Astrocyte (in vitro differentiated cells and primary cell): Measurements from ENCODE around the gene SERINC4. TPM values are rescaled to one million over a fixed set of nuclear protein-coding genes. Genes with fewer than 3 reads are reported as not detected.
"Not testable (repeated sequence)": the region's sequence is repeated elsewhere in the genome, so short reads cannot be mapped to it uniquely, and the experiment has no call there.

ENCODE experiments used
- DNase-seq: peaks from one replicate; pipeline ENCODE4 v3.0.0-alpha.2; 2010; ENCODE audit warnings: low read depth
- FAIRE-seq: peaks from 2 replicates; lab custom pipeline; 2011; peaks lifted over from hg19 to GRCh38; lab: Jason Lieb, UNC
- H2AFZ ChIP-seq: 2 replicates; pipeline ENCODE4 v1.6.0; 2012; ENCODE audit warnings: low read depth, low read length, inconsistent platforms
- H3K27ac ChIP-seq: 2 replicates; pipeline ENCODE4 v1.5.1; 2011; ENCODE audit warnings: low read depth, low read length, inconsistent platforms
- H3K27me3 ChIP-seq: 2 replicates; pipeline ENCODE4 v1.6.0; 2011; ENCODE audit warnings: low read length, inconsistent platforms; ENCODE audit not compliant: insufficient read depth
- H3K36me3 ChIP-seq: 2 replicates; pipeline ENCODE4 v1.5.1; 2011; ENCODE audit warnings: low read length, inconsistent platforms; ENCODE audit not compliant: insufficient read depth
- H3K4me1 ChIP-seq: 2 replicates; pipeline ENCODE4 v1.5.1; 2011; ENCODE audit warnings: low read length, inconsistent platforms; ENCODE audit not compliant: insufficient read depth
- H3K4me2 ChIP-seq: 2 replicates; pipeline ENCODE4 v1.6.0; 2012; ENCODE audit warnings: low read length, inconsistent platforms
- H3K4me3 ChIP-seq: 2 replicates; pipeline ENCODE4 v1.5.1; 2011; ENCODE audit warnings: low read depth, mild to moderate bottlenecking, low read length, inconsistent platforms; ENCODE audit not compliant: insufficient read depth
- H3K79me2 ChIP-seq: 2 replicates; pipeline ENCODE4 v1.6.0; 2012; ENCODE audit warnings: mild to moderate bottlenecking, low read length, inconsistent platforms; ENCODE audit not compliant: insufficient read depth
- H3K9ac ChIP-seq: 2 replicates; pipeline ENCODE4 v1.6.0; 2012; ENCODE audit warnings: mild to moderate bottlenecking, low read length, inconsistent platforms
- H3K9me3 ChIP-seq: 2 replicates; pipeline ENCODE4 v1.5.1; 2012; ENCODE audit warnings: low read depth, mild to moderate bottlenecking, low read length, inconsistent platforms; ENCODE audit not compliant: insufficient read depth
- H4K20me1 ChIP-seq: 2 replicates; pipeline ENCODE4 v1.6.0; 2012; ENCODE audit warnings: low read length, inconsistent platforms; ENCODE audit not compliant: insufficient read depth
- H3K27ac Mint-ChIP-seq: one replicate; pipeline ENCODE4 v1.8.0; 2021; ENCODE audit warnings: mild to moderate bottlenecking, mixed read lengths; ENCODE audit not compliant: unreplicated experiment
- H3K27me3 Mint-ChIP-seq: one replicate; pipeline ENCODE4 v1.8.0; 2021; ENCODE audit warnings: low read depth, mixed read lengths; ENCODE audit not compliant: unreplicated experiment
- H3K36me3 Mint-ChIP-seq: one replicate; pipeline ENCODE4 v1.8.0; 2021; ENCODE audit warnings: low read depth, mixed read lengths; ENCODE audit not compliant: unreplicated experiment
- H3K4me1 Mint-ChIP-seq: one replicate; pipeline ENCODE4 v1.8.0; 2021; ENCODE audit warnings: low read depth, mixed read lengths; ENCODE audit not compliant: unreplicated experiment
- H3K4me3 Mint-ChIP-seq: one replicate; pipeline ENCODE4 v1.8.0; 2021; ENCODE audit warnings: mild to moderate bottlenecking, moderate library complexity, mixed read lengths; ENCODE audit not compliant: unreplicated experiment
- H3K9me3 Mint-ChIP-seq: one replicate; pipeline ENCODE4 v1.8.0; 2021; ENCODE audit warnings: mild to moderate bottlenecking, mixed read lengths; ENCODE audit not compliant: unreplicated experiment
- EZH2 ChIP-seq: IDR thresholded peaks from 2 replicates; pipeline ENCODE4 v1.6.1; 2012; ENCODE audit warnings: mild to moderate bottlenecking, low read length, inconsistent platforms; ENCODE audit not compliant: insufficient read depth
- total RNA-seq: library from RNA; stranded (reverse); gene quantifications from 2 replicates; pipeline ENCODE4 v1.2.1, GENCODE V29; 2021
- TF ChIP-seq, protein P1 (sequence below): IDR thresholded peaks from 2 replicates; pipeline ENCODE4 v1.5.1; 2011; ENCODE audit warnings: low read depth, mild to moderate bottlenecking, inconsistent platforms, low read length, moderate library complexity; ENCODE audit not compliant: insufficient read depth

SERINC4 gene
- total RNA-seq, 1 donor from 2014 or later, result 0.30 TPM

DNA sequence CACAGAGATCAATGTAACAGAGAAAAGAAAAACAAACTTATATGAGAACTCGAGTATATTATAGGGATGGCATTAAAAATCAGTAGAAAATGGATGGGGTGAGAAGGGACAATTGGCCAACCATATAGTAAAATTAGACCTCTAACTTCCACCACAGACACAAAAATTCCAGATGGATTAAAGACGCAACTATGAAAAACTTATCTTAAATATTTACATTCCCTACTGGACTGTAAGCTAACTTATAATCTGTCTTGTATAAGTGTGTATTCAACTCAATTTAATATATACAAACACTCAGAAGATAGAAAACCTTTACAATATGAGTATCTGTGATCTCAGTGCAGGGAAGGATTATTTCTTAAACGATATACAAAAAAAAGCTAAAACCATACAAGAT is 21.5 kb upstream of the SERINC4 start:
- peak overlapping the region; percentile 87 for H3K27ac Mint-ChIP-seq
- H3K4me1 ChIP-seq, result peaks cover 7% of the 10 kb centered on the region
- TF ChIP-seq, protein P1, sequence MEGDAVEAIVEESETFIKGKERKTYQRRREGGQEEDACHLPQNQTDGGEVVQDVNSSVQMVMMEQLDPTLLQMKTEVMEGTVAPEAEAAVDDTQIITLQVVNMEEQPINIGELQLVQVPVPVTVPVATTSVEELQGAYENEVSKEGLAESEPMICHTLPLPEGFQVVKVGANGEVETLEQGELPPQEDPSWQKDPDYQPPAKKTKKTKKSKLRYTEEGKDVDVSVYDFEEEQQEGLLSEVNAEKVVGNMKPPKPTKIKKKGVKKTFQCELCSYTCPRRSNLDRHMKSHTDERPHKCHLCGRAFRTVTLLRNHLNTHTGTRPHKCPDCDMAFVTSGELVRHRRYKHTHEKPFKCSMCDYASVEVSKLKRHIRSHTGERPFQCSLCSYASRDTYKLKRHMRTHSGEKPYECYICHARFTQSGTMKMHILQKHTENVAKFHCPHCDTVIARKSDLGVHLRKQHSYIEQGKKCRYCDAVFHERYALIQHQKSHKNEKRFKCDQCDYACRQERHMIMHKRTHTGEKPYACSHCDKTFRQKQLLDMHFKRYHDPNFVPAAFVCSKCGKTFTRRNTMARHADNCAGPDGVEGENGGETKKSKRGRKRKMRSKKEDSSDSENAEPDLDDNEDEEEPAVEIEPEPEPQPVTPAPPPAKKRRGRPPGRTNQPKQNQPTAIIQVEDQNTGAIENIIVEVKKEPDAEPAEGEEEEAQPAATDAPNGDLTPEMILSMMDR, result no peak
- no peak for TF ChIP-seq EZH2

DNA sequence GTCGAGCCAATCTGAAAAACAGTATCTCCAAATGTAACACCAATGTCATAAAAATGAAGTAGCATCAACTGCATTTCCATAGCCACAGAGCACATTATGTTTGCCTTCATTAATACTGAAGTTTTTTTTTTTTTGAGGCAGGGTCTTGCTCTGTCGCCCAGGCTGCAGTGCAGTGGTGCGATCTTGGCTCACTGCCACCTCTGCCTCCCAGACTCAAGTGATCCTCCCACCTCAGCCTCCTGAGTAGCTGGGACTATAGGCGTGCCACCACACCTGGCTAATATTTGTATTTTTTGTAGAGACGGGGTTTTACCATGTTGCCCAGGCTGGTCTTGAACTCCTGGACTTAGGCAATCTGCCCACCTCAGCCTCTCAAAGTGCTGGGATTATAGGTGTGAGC is 15.0 kb upstream of the SERINC4 start:
- not testable (repeated sequence) for H3K4me1 ChIP-seq, H3K9me3 ChIP-seq, H3K4me3 ChIP-seq, DNase-seq, H3K27me3 Mint-ChIP-seq, H3K4me2 ChIP-seq, H3K27ac Mint-ChIP-seq, H3K4me1 Mint-ChIP-seq, H3K27me3 ChIP-seq, H3K9me3 Mint-ChIP-seq, H3K27ac ChIP-seq, FAIRE-seq, H3K4me3 Mint-ChIP-seq, H3K9ac ChIP-seq, H2AFZ ChIP-seq
- peaks cover 40% of the 10 kb centered on the region for H3K36me3 ChIP-seq
- H4K20me1 ChIP-seq, result peaks cover 20% of the 10 kb centered on the region
- H3K79me2 ChIP-seq, result peaks cover 28% of the 10 kb centered on the region
- H3K36me3 Mint-ChIP-seq, result peaks cover 16% of the 10 kb centered on the region

More for the DNA sequence above, 21.5 kb upstream of the SERINC4 start:
- Histone ChIP-seq H3K9ac (no peak overlapping the region), H3K36me3 (peaks cover 10% of the 10 kb centered on the region), H3K27ac (no peak overlapping the region), H4K20me1 (peaks cover 25% of the 10 kb centered on the region), H3K4me3 (no peak overlapping the region), H3K9me3 (no peaks in the 10 kb centered on the region), H3K4me2 (peak overlapping the region; percentile 20), H3K79me2 (peaks cover 69% of the 10 kb centered on the region), H3K27me3 (no peaks in the 10 kb centered on the region), H2AFZ (no peak overlapping the region)
- H3K9me3 Mint-ChIP-seq, result no peaks in the 10 kb centered on the region
- no peak for DNase-seq
- H3K27me3 Mint-ChIP-seq, result no peaks in the 10 kb centered on the region
- H3K4me3 Mint-ChIP-seq, result peak overlapping the region; percentile 68
- no peak for FAIRE-seq
- H3K4me1 Mint-ChIP-seq, result peaks cover 9% of the 10 kb centered on the region
- peaks cover 4% of the 10 kb centered on the region for H3K36me3 Mint-ChIP-seq

DNA sequence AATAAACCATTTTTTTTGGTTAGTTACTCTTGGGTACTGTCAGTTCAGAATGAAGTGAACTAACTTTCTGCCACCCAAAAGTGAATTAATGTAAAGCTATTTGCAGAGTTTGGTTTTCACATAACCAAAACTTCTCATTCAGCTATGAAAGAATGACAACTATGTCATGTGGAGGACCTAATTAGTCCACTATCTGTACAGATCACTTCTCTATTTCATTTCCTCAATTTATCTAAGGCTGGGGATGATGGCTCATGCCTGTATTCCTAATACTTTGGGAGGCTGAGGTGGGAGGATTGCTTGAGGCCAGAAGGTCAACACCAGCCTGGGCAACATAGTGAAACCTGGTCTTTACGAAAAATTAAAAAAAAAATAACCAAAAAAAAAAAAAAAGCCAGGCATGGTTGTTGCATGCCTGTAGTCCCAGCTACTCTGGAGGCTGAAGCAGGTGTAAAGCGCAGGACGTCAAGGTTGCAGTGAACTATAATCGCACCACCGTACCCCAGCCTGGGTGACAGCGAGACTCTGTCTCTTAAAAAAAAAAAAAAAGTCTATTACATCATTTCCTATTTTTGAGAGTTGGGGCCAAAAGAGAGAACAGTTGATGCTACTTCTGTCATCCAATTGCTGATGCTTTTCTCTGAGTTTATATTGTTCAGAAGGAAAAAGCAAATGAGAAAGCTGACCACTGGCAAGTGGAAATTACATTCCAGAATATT is 9.1 kb upstream of the SERINC4 start:
- Histone ChIP-seq H3K4me3 (no peak overlapping the region), H4K20me1 (no peaks in the 10 kb centered on the region), H3K9me3 (no peaks in the 10 kb centered on the region), H3K4me2 (no peak overlapping the region), H3K79me2 (no peaks in the 10 kb centered on the region), H3K9ac (no peak overlapping the region), H3K4me1 (no peaks in the 10 kb centered on the region), H3K27me3 (no peaks in the 10 kb centered on the region), H3K27ac (no peak overlapping the region), H2AFZ (no peak overlapping the region), H3K36me3 (peaks cover 61% of the 10 kb centered on the region)
- peaks cover 2% of the 10 kb centered on the region for H3K4me1 Mint-ChIP-seq
- H3K36me3 Mint-ChIP-seq, result peaks cover 18% of the 10 kb centered on the region
- no peak for FAIRE-seq
- no peak for DNase-seq
- no peaks in the 10 kb centered on the region for H3K27me3 Mint-ChIP-seq
- no peaks in the 10 kb centered on the region for H3K9me3 Mint-ChIP-seq
- H3K27ac Mint-ChIP-seq, result no peak overlapping the region
- TF ChIP-seq, protein P1, result no peak
- no peak for TF ChIP-seq EZH2
- no peak overlapping the region for H3K4me3 Mint-ChIP-seq
